ENCODE measurements around the gene KLHL2.

DNA sequence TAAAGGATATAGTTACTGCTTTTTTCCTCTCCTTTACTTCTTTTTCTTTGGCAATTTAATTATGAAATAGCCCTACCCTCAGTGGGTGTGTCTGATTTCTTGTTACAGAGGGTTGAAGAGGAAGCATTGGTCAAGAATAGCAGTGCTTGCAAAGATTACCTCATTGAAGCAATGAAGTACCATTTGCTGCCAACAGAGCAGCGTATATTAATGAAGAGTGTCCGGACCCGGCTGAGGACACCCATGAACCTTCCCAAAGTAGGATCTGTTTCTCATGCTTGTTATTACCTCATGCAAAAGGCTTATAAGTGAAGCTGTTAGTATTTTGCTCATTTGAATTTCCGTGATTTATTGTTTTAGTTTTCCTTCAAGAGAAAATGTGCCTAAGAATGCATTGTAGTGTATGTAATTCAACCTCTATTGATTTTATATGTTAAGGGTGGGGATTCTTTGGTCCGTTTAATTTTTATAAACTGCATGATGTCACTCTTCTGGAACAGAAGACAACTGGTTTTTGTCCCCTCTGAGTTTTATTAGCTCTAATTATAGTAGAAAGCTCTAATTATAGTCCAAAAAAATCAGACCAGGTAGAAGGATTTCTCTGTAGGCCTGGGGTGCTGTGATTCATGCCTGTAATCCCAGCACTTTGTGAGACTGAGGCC is 92.2 kb downstream of the KLHL2 start:
- no peak for TF ChIP-seq CTCF (CRISPR knock-in tag; IDR thresholded peaks at IDR 0.05)
- TF ChIP-seq SMARCE1 (IDR thresholded peaks at IDR 0.05; ENCODE audit: borderline replicate concordance) = no peak
- TF ChIP-seq ZNF232 (CRISPR knock-in tag; IDR thresholded peaks at IDR 0.05; ENCODE audit: borderline replicate concordance) = no peak
- TF ChIP-seq EZH2 (conservative IDR thresholded peaks at IDR 0.05; ENCODE audit: low read depth, low read length) = no peak
- TF ChIP-seq PATZ1 (CRISPR knock-in tag; IDR thresholded peaks at IDR 0.05) = no peak
- TF ChIP-seq NFRKB (IDR thresholded peaks at IDR 0.05) = no peak
- no peak for TF ChIP-seq ELF4 (CRISPR knock-in tag; IDR thresholded peaks at IDR 0.05; ENCODE audit: borderline replicate concordance)
- no peak for TF ChIP-seq ZMYM4 (CRISPR knock-in tag; IDR thresholded peaks at IDR 0.05)
- TF ChIP-seq HIVEP1 (CRISPR knock-in tag; IDR thresholded peaks at IDR 0.05) = no peak
- TF ChIP-seq ATF4 (CRISPR knock-in tag; IDR thresholded peaks at IDR 0.05) = no peak
- TF ChIP-seq ZNF224 (CRISPR knock-in tag; IDR thresholded peaks at IDR 0.05) = no peak
- TF ChIP-seq, protein P1, sequence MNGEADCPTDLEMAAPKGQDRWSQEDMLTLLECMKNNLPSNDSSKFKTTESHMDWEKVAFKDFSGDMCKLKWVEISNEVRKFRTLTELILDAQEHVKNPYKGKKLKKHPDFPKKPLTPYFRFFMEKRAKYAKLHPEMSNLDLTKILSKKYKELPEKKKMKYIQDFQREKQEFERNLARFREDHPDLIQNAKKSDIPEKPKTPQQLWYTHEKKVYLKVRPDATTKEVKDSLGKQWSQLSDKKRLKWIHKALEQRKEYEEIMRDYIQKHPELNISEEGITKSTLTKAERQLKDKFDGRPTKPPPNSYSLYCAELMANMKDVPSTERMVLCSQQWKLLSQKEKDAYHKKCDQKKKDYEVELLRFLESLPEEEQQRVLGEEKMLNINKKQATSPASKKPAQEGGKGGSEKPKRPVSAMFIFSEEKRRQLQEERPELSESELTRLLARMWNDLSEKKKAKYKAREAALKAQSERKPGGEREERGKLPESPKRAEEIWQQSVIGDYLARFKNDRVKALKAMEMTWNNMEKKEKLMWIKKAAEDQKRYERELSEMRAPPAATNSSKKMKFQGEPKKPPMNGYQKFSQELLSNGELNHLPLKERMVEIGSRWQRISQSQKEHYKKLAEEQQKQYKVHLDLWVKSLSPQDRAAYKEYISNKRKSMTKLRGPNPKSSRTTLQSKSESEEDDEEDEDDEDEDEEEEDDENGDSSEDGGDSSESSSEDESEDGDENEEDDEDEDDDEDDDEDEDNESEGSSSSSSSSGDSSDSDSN (CRISPR knock-in tag; IDR thresholded peaks at IDR 0.05) = no peak
